ENCODE data around the gene CAMSAP1. TPM values are rescaled to one million over a fixed set of nuclear protein-coding genes. Genes with fewer than 3 reads are reported as not detected.

Gene CAMSAP1
- total RNA-seq, 1 donor from 2014 or later = 35.5 TPM

GRCh38 chr9:135857371-135857786 is 50.0 kb downstream of the CAMSAP1 start:
- no peaks in the 10 kb centered on the region for H3K27me3 Mint-ChIP-seq (ENCODE audit: low read depth)
- peaks cover 10% of the 10 kb centered on the region for H3K36me3 Mint-ChIP-seq (ENCODE audit: low read depth)
- H3K27ac Mint-ChIP-seq (ENCODE audit: unreplicated experiment) = peak overlapping the region; percentile 22
- no peaks in the 10 kb centered on the region for H3K9me3 Mint-ChIP-seq (ENCODE audit: low read depth)
- H3K4me1 Mint-ChIP-seq (ENCODE audit: low read depth) = peaks cover 8% of the 10 kb centered on the region
- DNase-seq (ENCODE audit: low spot score) = no peak
- no peak for TF ChIP-seq CTCF (IDR thresholded peaks at IDR 0.05)
- H3K4me3 Mint-ChIP-seq (ENCODE audit: unreplicated experiment) = no peak overlapping the region

- H3K27me3 Mint-ChIP-seq (ENCODE audit: low read depth) = no peaks in the 10 kb centered on the region
- H3K36me3 Mint-ChIP-seq (ENCODE audit: low read depth) = peaks cover 10% of the 10 kb centered on the region
These were observed 55.6 kb downstream of the CAMSAP1 start for GRCh38 chr9:135851748-135852147.

GRCh38 chr9:135850737-135851136 is 56.6 kb downstream of the CAMSAP1 start:
- no peak overlapping the region for H3K4me3 Mint-ChIP-seq (ENCODE audit: unreplicated experiment)
- H3K4me1 Mint-ChIP-seq (ENCODE audit: low read depth) = no peaks in the 10 kb centered on the region
- H3K9me3 Mint-ChIP-seq (ENCODE audit: low read depth) = peaks cover 7% of the 10 kb centered on the region
- TF ChIP-seq CTCF (IDR thresholded peaks at IDR 0.05) = no peak
- no peak for DNase-seq (ENCODE audit: low spot score)
- H3K27me3 Mint-ChIP-seq (ENCODE audit: low read depth) = no peaks in the 10 kb centered on the region
- H3K36me3 Mint-ChIP-seq (ENCODE audit: low read depth) = peaks cover 10% of the 10 kb centered on the region
- H3K27ac Mint-ChIP-seq (ENCODE audit: unreplicated experiment) = no peak overlapping the region

More at GRCh38 chr9:135851748-135852147, 55.6 kb downstream of the CAMSAP1 start:
- TF ChIP-seq CTCF (IDR thresholded peaks at IDR 0.05) = no peak
- no peaks in the 10 kb centered on the region for H3K9me3 Mint-ChIP-seq (ENCODE audit: low read depth)
- H3K4me1 Mint-ChIP-seq (ENCODE audit: low read depth) = no peaks in the 10 kb centered on the region
- no peak for DNase-seq (ENCODE audit: low spot score)
- no peak overlapping the region for H3K27ac Mint-ChIP-seq (ENCODE audit: unreplicated experiment)
- no peak overlapping the region for H3K4me3 Mint-ChIP-seq (ENCODE audit: unreplicated experiment)

- no peaks in the 10 kb centered on the region for H3K4me1 Mint-ChIP-seq (ENCODE audit: low read depth)
- H3K27me3 Mint-ChIP-seq (ENCODE audit: low read depth) = no peaks in the 10 kb centered on the region
- no peak for TF ChIP-seq CTCF (IDR thresholded peaks at IDR 0.05)
- no peak for DNase-seq (ENCODE audit: low spot score)
- H3K27ac Mint-ChIP-seq (ENCODE audit: unreplicated experiment) = no peak overlapping the region
- no peak overlapping the region for H3K4me3 Mint-ChIP-seq (ENCODE audit: unreplicated experiment)
- H3K36me3 Mint-ChIP-seq (ENCODE audit: low read depth) = peaks cover 26% of the 10 kb centered on the region
- peaks cover 22% of the 10 kb centered on the region for H3K9me3 Mint-ChIP-seq (ENCODE audit: low read depth)
These were observed 58.2 kb downstream of the CAMSAP1 start for GRCh38 chr9:135849181-135849580.

- Mint-ChIP-seq H3K27me3 (ENCODE audit: low read depth) (no peaks in the 10 kb centered on the region), H3K27ac (ENCODE audit: unreplicated experiment) (no peak overlapping the region), H3K9me3 (ENCODE audit: low read depth) (peaks cover 26% of the 10 kb centered on the region), H3K4me3 (ENCODE audit: unreplicated experiment) (no peak overlapping the region), H3K4me1 (ENCODE audit: low read depth) (no peaks in the 10 kb centered on the region), H3K36me3 (ENCODE audit: low read depth) (peaks cover 30% of the 10 kb centered on the region)
- DNase-seq (ENCODE audit: low spot score) = no peak
- no peak for TF ChIP-seq CTCF (IDR thresholded peaks at IDR 0.05)
These were observed 58.9 kb downstream of the CAMSAP1 start for GRCh38 chr9:135848341-135849047.
